Activated CD4-positive, alpha-beta T cell treated with anti-CD3 and anti-CD28 coated beads, Interleukin-2, amount 50 U/mL, for 16 hours (primary cell): ENCODE data around the gene UMAD1.
A peak's percentile ranks its signal among the peaks of the same experiment; 100 is the strongest.
"Not testable (repeated sequence)": the region's sequence is repeated elsewhere in the genome, so short reads cannot be mapped to it uniquely, and the experiment has no call there.

Source experiments
- DNase-seq: peaks from one replicate; pipeline ENCODE4 v3.0.0-alpha.2; 2020

UMAD1 gene

GRCh38 chr7:7769710-7770627, 129.4 kb downstream of the UMAD1 start:
- DNase-seq: no peak

DNA sequence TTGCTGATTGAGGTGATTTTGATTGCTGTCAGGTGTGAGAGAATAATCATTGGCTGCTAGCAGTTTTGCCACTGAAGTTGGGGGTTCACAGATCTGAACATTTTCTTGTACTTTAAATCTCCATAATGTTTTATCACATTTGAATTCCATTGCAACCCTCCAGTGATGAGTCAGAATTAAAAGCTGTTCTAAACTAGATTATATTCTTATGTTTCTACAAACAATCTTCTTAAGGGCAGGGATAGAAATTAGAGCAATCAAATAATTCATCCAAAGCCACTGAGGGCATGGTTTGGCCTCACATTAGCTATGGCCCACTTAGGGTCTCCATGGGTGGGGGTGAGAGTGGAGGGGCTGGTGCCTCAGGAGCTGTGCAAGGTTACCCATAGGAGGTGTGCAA, 130.9 kb downstream of the UMAD1 start:
- DNase-seq: no peak

GRCh38 chr7:7772397-7772821, 131.9 kb downstream of the UMAD1 start:
- DNase-seq: peak; percentile 57

- no peak for DNase-seq
Measured at GRCh38 chr7:7773334-7774309, 133.1 kb downstream of the UMAD1 start.

DNA sequence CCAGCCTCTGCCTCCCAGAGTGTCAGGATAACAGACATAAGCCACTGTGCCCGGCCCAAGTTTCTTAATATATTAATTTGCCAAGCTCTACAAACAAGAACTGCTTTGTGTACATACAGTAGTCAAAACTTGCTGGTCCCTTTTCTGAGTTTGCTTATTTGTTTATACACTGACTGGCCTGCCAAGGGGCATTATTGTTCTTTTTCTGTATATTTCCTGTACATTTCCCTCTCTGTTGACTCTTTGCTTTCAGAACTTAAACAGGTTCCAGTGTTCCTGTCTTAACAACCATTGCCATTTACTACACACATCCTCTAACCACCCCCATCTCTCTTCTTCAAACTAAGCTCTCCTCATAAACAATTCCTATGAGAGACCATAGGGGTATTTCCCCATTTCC, 139.3 kb downstream of the UMAD1 start:
- no peak for DNase-seq

DNA sequence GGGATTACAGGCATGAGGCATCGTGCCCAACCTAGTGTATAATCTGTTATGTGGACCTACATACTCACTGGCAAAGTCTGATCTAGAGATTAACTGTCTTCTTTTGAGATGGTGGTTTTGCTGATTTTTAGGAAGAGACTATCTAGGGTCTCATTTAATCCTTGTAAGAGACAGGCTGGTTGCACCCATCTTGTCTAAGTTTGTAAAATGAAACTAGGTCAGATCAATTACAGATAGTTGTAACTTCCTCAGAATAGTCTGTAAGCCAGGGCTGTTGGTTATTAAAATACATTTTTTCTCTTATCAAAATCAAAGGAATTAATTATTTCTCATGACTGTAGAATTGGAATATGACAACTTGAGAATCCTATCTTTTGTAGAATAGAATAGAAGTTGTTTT, 142.4 kb downstream of the UMAD1 start:
- no peak for DNase-seq

GRCh38 chr7:7785344-7785973, 144.9 kb downstream of the UMAD1 start:
- DNase-seq: no peak

- no peak for DNase-seq
Measured at GRCh38 chr7:7786595-7786994, 146.0 kb downstream of the UMAD1 start.

DNA sequence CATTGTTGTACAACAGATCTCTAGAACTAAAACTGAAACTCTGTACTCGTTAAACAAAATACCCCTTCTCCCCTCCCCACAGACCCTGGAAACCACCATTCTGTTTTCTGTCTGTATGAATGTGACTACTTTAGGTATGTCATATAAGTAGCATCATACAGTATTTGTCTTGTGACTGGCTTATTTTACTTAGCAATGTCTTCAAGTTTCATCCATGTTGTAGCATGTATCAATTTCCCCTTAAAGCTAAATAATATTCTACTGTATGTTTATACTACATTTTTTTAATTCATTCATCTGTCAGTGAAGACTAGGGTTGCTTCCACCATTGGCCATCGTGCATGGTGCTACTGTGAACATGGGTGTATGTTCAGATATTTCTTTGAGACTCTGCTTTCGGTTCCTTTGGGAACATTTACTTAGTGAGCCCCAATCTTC, 149.0 kb downstream of the UMAD1 start:
- peak; percentile 35 for DNase-seq

GRCh38 chr7:7790041-7790741, 149.6 kb downstream of the UMAD1 start:
- DNase-seq: no peak

DNA sequence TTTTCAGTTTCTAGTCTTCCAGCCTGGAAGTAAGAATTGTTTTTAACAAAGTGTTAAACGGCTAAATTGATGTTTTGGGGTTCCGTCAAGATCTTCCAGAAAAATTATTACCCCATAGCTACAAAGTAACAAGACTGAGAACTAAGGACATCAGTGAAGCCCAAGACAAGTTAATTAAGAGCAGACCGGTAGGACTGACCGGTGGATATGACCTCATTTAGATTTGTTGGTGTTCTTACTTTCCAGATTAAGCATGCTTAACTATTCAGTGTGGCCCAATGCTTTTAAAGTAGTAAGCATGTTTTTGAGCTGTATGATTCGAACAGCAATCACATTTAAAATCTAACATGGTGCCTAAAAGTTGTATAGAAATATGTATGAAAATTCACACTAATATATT, 151.0 kb downstream of the UMAD1 start:
- no peak for DNase-seq

DNA sequence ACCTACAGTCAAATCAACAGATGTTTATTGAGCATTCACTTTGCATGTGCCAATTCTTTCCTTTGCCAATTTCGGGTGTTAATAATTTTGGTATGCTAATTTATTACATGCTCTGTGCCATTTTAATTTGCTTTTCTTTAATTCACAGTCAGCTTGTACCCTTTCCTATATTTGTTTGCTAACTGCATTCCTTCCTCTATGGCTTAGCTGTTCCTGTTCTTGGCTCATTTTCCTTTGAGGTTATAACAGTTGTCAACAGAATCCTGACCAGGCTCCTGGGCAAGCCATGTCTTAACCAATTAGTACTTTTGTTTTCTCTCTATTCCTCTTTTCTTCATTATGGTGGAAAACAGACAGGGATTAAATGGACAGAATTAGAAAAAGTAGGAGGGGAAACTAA, 151.5 kb downstream of the UMAD1 start:
- DNase-seq: no peak

DNA sequence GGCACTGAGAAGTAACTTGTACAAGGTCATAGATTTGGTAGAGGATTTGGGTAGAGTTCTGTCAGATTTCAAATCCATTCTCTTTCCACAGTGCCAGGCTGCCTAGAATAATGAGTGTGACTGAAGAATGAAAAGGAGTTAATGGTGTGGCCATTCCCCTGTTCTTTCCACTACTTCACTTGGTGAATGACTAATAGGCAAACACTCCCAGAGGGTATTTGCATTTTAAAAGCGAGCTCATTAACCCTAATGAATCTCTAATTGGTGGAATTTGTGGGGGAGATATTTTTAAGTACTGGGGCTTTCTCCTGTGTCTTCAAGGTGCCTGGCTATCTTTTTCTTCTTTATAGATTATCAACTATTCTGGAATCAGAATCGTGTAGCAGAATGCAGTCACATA, 152.7 kb downstream of the UMAD1 start:
- no peak for DNase-seq

DNA sequence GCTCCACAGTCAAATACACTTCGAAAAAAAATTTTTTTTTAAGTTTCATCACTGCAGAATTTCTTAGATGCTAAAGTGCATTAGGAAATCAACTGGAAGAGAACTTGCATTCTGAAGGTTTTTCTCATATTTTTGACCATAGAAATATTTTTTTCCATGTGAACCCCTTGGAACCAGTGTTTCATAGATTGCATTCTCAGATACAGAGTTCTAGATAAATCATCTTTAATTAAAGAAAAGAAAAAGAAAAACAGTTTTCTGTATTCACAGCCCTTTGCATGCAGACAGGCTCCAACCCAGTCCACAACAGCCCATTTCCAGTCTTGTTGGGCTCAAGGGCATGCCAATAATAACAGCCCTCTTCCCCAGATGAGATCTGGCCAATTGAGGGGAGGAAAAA, 153.4 kb downstream of the UMAD1 start:
- DNase-seq: no peak

GRCh38 chr7:7795203-7795602, 154.7 kb downstream of the UMAD1 start:
- DNase-seq: no peak

DNA sequence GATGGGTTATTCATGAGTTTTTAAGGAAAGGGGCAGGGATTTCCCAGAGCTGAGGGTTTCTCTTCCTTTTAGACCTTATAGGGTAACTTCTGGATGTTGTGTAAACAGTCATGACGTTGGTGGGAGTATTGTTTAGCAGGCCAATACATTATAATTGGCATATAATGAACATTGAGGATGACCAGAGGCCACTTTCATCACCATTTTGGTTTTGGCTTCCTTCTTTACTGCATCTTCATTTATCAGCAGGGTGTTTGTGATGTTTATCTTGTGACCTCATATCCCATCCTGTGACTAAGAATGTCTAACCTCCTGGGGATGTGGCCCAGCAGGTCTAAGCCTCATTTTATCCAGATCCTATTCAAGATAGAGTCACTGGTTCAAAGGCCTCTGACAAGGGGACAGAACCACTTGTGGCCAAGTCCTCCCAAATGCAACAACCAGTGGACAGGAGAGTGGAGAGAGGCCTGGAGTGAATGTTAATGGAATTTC, 155.1 kb downstream of the UMAD1 start:
- DNase-seq: peak; percentile 35

GRCh38 chr7:7798510-7798909, 158.0 kb downstream of the UMAD1 start:
- no peak for DNase-seq

GRCh38 chr7:7799138-7799537, 158.6 kb downstream of the UMAD1 start:
- no peak for DNase-seq

- no peak for DNase-seq
Measured at GRCh38 chr7:7802531-7802930, 162.0 kb downstream of the UMAD1 start.

- no peak for DNase-seq
Measured at GRCh38 chr7:7803715-7804178, 163.2 kb downstream of the UMAD1 start.

- DNase-seq: not testable (repeated sequence)
Measured at GRCh38 chr7:7804822-7805221, 164.3 kb downstream of the UMAD1 start.

GRCh38 chr7:7805511-7806153, 165.1 kb downstream of the UMAD1 start:
- DNase-seq: no peak
